Inflammatory macrophage treated with lipopolysaccharide for 1 hour (primary cell): ENCODE results near the gene CADM4.

Experiments
- DNase-seq, 2 donors: peaks; one replicate each; pipeline ENCODE4 v3.0.0-alpha.2; 2020 to 2022

Gene CADM4

GRCh38 chr19:43578787-43579186 lies 60.9 kb downstream of the CADM4 start:
- DNase-seq = no peak

DNA sequence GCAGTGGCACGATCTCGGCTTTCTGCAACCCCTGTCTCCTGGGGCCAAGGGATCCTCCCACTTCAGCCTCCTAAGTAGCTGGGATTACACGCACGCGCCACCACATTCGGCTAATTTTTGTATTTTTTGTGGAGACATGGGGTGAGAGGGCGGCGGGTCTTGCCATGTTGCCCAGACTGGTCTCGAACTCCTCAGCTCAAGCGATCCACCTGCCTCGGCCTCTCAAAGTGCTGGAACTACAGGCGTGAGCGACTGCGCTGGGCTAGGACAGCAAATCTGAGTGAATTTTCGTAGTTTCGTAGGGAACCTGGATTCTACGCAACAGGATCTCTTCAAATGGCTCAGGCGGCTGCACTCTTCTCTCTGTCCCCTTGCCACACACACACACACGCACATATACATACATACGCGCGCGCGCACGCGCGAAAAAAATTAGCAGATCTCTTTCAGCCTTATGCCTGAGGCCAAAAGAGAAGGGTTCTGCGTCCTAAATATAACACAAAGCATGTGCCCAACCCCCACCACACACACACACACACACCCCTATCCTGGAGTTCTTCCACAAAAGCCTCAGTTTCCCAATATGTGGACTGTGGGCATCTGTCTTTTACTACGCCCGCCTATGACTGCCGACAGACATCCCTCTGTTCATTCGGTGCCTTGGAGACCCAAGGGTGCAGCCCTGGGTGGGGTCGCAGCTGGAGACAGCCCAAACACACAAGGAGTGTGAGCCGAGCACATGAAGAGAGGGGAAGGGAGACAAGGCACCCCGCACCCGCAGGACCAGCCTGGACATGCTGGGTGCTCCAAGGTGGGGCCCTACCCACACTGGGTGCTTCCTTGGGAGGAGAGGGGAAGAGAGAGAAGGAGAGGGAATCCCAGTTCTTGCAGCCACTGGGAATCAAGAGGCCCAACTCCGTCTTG lies 63.4 kb downstream of the CADM4 start:
- DNase-seq = no peak

GRCh38 chr19:43575156-43575950 lies 64.3 kb downstream of the CADM4 start, which contains the start of the genes PINLYP and XRCC1:
Gene PINLYP, plus strand, starts transcription at chr19:43575801. Its CDS starts 1,391 bp downstream, at chr19:43577192.
Gene XRCC1, minus strand, starts transcription at chr19:43575527. Its CDS starts 69 bp downstream, at chr19:43575458.
- DNase-seq = peak; percentile 98 to 99

DNA sequence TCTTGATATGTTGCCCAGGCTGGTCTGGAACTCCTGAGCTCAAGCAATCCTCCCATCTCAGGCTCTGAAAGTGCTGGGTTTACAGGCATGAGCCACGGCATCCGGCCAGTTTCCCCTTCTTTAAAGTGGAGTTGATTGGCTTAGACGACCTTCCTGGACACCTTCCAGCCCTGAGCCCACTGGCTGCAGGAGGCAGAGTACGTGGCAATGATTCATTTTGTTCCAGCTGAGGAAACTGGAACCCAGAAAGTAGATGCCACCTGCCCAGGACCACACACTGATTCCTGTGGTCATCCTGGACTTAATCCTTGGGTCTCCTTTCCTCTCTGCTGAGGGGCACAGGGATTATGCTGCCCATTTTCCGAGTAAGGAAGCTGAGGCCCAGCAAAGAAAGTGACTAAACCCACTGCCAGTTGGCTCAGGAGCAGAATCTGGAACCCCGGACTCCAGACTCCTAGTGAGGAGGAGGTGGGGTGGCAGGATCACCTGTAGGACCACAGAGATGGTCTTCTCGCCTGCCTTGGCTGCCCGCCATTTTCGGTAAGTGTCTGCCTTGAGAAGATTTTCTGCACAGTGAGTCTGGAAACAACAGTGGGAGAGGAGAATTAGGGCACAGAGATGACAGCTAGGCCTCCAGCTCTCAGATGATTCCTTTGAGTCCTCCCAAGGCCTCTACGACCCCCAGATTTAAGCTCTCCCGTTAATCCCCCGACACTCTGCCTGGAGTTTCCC lies 65.1 kb downstream of the CADM4 start:
- no peak for DNase-seq
